ENCODE measurements around the gene HDAC10. TPM values are rescaled to one million over a fixed set of nuclear protein-coding genes. Genes with fewer than 3 reads are reported as not detected.

HDAC10 gene
- total RNA-seq, 1 donor from 2014 or later = 36.8 TPM

DNA sequence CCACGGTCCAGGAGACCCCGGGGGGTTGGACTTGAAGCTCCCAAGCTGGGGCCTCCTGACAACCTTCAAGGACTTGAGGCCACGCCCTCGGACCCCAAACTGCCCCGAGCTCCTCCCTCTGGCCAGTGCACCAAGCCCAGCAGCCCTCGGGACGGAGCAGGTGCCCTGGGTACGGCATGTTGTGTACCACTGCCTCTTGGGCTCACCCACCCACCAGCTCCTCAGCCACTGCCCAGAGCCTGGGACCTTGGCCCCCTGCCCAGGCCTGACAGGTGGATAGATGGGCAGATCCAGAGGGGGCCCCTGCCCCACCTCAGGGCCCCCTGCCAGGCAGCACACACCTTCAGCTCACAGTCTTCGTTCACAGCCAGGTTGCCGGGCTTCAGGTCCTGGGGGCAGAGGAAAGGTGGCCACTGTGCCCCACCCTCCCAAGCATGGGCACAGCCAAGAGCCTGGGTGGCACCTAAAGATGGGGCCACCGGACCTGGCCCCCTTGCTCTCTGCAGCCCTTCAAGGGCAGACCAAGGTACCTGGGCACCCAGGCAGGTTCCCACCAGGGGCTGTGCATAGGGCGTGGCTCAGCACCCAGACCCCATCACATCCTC lies 5.3 kb upstream of the HDAC10 start:
- peaks cover 7% of the 10 kb centered on the region for H3K4me1 Mint-ChIP-seq (ENCODE audit: low read depth)
- no peaks in the 10 kb centered on the region for H3K27me3 Mint-ChIP-seq (ENCODE audit: low read depth)
- TF ChIP-seq, protein P1, sequence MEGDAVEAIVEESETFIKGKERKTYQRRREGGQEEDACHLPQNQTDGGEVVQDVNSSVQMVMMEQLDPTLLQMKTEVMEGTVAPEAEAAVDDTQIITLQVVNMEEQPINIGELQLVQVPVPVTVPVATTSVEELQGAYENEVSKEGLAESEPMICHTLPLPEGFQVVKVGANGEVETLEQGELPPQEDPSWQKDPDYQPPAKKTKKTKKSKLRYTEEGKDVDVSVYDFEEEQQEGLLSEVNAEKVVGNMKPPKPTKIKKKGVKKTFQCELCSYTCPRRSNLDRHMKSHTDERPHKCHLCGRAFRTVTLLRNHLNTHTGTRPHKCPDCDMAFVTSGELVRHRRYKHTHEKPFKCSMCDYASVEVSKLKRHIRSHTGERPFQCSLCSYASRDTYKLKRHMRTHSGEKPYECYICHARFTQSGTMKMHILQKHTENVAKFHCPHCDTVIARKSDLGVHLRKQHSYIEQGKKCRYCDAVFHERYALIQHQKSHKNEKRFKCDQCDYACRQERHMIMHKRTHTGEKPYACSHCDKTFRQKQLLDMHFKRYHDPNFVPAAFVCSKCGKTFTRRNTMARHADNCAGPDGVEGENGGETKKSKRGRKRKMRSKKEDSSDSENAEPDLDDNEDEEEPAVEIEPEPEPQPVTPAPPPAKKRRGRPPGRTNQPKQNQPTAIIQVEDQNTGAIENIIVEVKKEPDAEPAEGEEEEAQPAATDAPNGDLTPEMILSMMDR (IDR thresholded peaks at IDR 0.05) = no peak
- no peak overlapping the region for H3K27ac Mint-ChIP-seq (ENCODE audit: unreplicated experiment)
- no peaks in the 10 kb centered on the region for H3K9me3 Mint-ChIP-seq (ENCODE audit: low read depth)
- no peak for DNase-seq (ENCODE audit: low spot score)
- peaks cover 2% of the 10 kb centered on the region for H3K36me3 Mint-ChIP-seq (ENCODE audit: low read depth)
- no peak overlapping the region for H3K4me3 Mint-ChIP-seq (ENCODE audit: unreplicated experiment)

DNA sequence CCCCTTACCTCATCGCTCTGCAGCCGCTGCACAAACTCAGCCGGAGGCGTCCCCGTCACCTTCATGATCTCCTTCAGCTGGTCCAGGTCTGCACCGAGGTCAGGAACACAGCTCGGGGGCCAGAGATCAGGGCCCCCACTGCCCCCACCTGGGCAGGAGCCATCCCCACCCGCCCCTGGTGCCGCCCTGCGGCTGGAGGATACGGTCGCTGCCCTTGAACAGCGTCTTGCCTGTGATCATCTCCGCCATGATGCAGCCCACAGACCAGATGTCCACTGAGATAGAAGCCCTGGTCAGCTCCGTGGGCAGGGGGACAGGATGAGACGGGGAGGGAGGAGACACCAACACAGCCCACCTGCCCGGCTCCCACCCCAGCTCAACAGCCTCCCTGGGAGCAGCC lies 4.5 kb upstream of the HDAC10 start:
- Mint-ChIP-seq H3K4me3 (ENCODE audit: unreplicated experiment) (no peak overlapping the region), H3K4me1 (ENCODE audit: low read depth) (peaks cover 10% of the 10 kb centered on the region), H3K9me3 (ENCODE audit: low read depth) (no peaks in the 10 kb centered on the region), H3K27me3 (ENCODE audit: low read depth) (no peaks in the 10 kb centered on the region), H3K36me3 (ENCODE audit: low read depth) (peaks cover 2% of the 10 kb centered on the region), H3K27ac (ENCODE audit: unreplicated experiment) (no peak overlapping the region)
- TF ChIP-seq, protein P1 (IDR thresholded peaks at IDR 0.05) = no peak
- DNase-seq (ENCODE audit: low spot score) = no peak

DNA sequence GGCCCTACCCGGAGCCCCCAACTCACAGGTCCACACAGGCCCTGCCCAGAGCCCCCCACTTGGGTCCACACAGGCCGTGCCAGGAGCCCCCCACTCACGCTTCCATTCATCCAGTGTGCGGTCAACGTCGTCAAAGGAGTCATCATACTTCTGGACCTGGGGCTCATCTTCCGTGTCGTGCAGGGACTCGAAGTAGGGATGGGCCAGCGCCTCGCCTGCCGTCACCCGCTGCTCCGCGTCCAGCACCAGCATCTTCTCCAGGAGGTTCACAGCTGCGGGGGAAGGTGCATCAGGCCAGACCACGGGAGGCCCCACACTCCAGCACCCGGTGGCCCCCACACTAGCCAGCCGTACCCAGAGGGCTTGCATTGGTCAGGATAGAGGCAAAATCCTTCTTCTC lies 4.0 kb upstream of the HDAC10 start:
- DNase-seq (ENCODE audit: low spot score) = no peak
- H3K36me3 Mint-ChIP-seq (ENCODE audit: low read depth) = peaks cover 2% of the 10 kb centered on the region
- no peaks in the 10 kb centered on the region for H3K27me3 Mint-ChIP-seq (ENCODE audit: low read depth)
- no peaks in the 10 kb centered on the region for H3K9me3 Mint-ChIP-seq (ENCODE audit: low read depth)
- no peak overlapping the region for H3K27ac Mint-ChIP-seq (ENCODE audit: unreplicated experiment)
- TF ChIP-seq, protein P1 (IDR thresholded peaks at IDR 0.05) = no peak
- H3K4me3 Mint-ChIP-seq (ENCODE audit: unreplicated experiment) = no peak overlapping the region
- peaks cover 12% of the 10 kb centered on the region for H3K4me1 Mint-ChIP-seq (ENCODE audit: low read depth)

DNA sequence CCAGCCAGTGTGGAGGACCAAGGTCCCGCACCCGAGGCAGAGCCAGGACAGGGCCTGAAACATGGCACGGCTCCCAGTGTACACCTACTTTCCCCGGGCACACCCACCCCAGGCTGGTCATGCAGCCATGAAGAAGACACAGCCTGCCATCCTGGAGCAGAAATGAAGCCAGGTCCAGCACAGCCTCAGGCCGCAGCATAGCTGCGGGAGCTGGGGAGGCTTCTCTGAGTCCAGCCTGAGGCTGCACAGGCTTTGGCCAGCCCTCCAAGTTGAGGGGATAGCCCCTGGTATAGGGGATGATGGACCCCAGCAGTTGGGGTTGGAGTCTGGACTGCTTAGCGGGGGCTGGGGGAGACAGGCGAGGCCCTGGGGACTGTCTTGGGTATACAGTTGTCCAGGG lies 2.9 kb upstream of the HDAC10 start:
- H3K9me3 Mint-ChIP-seq (ENCODE audit: low read depth) = no peaks in the 10 kb centered on the region
- TF ChIP-seq, protein P1 (IDR thresholded peaks at IDR 0.05) = no peak
- H3K27me3 Mint-ChIP-seq (ENCODE audit: low read depth) = no peaks in the 10 kb centered on the region
- H3K4me3 Mint-ChIP-seq (ENCODE audit: unreplicated experiment) = no peak overlapping the region
- H3K36me3 Mint-ChIP-seq (ENCODE audit: low read depth) = peaks cover 2% of the 10 kb centered on the region
- H3K4me1 Mint-ChIP-seq (ENCODE audit: low read depth) = peaks cover 9% of the 10 kb centered on the region
- no peak overlapping the region for H3K27ac Mint-ChIP-seq (ENCODE audit: unreplicated experiment)
- DNase-seq (ENCODE audit: low spot score) = no peak

DNA sequence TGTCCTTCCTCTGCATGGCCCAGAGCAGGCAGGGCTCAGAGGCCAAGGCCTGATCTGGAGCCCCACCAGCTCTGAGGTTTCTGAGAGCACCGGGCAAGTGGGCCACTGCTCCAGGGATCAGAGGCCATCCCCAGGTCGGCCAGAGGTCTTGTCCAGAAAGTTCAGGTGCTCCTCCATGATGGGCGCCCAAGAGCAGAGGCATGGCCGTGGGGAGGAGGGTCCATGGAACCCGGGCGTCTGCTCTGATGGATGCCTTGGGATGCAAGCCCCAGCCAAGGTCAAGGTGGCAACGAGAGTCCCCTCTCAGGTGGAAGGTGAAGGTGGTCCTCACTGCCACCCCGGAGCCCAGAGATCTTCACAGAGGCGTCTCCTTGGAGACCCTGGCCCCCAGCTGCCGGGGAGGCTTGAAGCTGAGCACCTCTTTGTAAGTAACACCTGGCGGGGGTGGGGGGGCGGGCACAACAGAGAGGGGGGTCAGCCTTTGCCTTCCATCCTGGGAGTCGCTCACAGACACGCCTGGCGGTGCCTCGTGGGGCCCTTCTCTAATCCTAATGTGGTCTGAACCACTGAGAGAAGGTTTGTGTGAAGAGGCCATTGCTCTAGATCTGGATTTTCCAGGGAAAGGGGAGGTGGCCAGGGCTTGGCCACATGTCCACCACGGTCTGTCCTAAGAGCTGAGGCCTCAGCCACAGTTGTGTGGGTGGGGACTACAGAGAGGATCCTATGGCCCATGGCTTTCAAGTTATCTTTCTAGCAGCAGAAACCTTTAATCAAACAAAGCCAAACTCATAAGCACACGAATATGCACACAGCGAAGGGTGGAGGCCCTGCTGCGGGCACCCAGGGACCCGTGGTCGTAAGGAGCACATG lies 2.2 kb upstream of the HDAC10 start:
- Mint-ChIP-seq H3K27ac (ENCODE audit: unreplicated experiment) (no peak overlapping the region), H3K4me3 (ENCODE audit: unreplicated experiment) (no peak overlapping the region), H3K36me3 (ENCODE audit: low read depth) (peaks cover 2% of the 10 kb centered on the region), H3K27me3 (ENCODE audit: low read depth) (no peaks in the 10 kb centered on the region), H3K9me3 (ENCODE audit: low read depth) (no peaks in the 10 kb centered on the region), H3K4me1 (ENCODE audit: low read depth) (peaks cover 8% of the 10 kb centered on the region)
- TF ChIP-seq, protein P1 (IDR thresholded peaks at IDR 0.05) = no peak
- no peak for DNase-seq (ENCODE audit: low spot score)
